HepG2 (cell line): Measurements from ENCODE around the gene THADA. TPM values are rescaled to one million over a fixed set of nuclear protein-coding genes. Genes with fewer than 3 reads are reported as not detected.

ENCODE experiments used
- ARID3A ChIP-seq: IDR thresholded peaks from 2 replicates; pipeline ENCODE4 v1.6.1; 2012; ENCODE audit warnings: low read depth, low read length, improper control_type of control experiment
- CBX2 ChIP-seq, 2 experiments: fragments of 200-600 bp in 1 of 2; sonication (generic); formaldehyde crosslinking in 1 of 2; IDR thresholded peaks; 2 replicates each; pipeline versions ENCODE4 v1.7.0 to v1.8.1; 2018 to 2022; ENCODE audit warnings: low read depth in 2 of 2, low read length in 1 of 2, mild to moderate bottlenecking in 1 of 2, missing genetic modification reagents in 1 of 2
- CEBPB ChIP-seq: IDR thresholded peaks from 2 replicates; pipeline ENCODE4 v1.6.1; 2011; ENCODE audit warnings: low read depth, low read length, improper control_type of control experiment, borderline replicate concordance
- DRAP1 ChIP-seq: IDR thresholded peaks from 2 replicates; pipeline ENCODE4 v1.6.1; 2016; ENCODE audit warnings: missing genetic modification reagents, missing compliant biosample characterization
- FOSL2 ChIP-seq: sonication (generic); formaldehyde crosslinking; IDR thresholded peaks from 2 replicates; pipeline ENCODE4 v1.4.0; 2020; ENCODE audit warnings: missing genetic modification reagents
- GMEB2 ChIP-seq: IDR thresholded peaks from 2 replicates; pipeline ENCODE4 v1.6.1; 2016; ENCODE audit warnings: missing biosample characterization, missing genetic modification reagents, low read depth
- HES4 ChIP-seq: sonication (generic); formaldehyde crosslinking; IDR thresholded peaks from 2 replicates; pipeline ENCODE4 v1.9.0; 2021; ENCODE audit warnings: mild to moderate bottlenecking, missing genetic modification reagents, borderline replicate concordance
- IRF1 ChIP-seq: sonication (generic); formaldehyde crosslinking; IDR thresholded peaks from 2 replicates; pipeline ENCODE4 v1.4.0; 2020; ENCODE audit warnings: low read depth, mild to moderate bottlenecking, missing genetic modification reagents
- MAFK ChIP-seq, 2 experiments: IDR thresholded peaks in 1 of 2; conservative IDR thresholded peaks in 1 of 2; 2 replicates each; pipeline ENCODE4 v1.6.1; 2011; ENCODE audit warnings: improper control_type of control experiment in 2 of 2, low read length in 2 of 2
- PATZ1 ChIP-seq: sonication (generic); formaldehyde crosslinking; IDR thresholded peaks from 2 replicates; pipeline ENCODE4 v1.4.0; 2020; ENCODE audit warnings: missing genetic modification reagents
- PBX2 ChIP-seq: IDR thresholded peaks from 2 replicates; pipeline ENCODE4 v1.6.1; 2016; ENCODE audit warnings: control low read depth
- U2AF2 ChIP-seq: fragments of 200-400 bp; formaldehyde crosslinking; IDR thresholded peaks from 2 replicates; pipeline ENCODE4 v1.6.1; 2017; ENCODE audit warnings: low read depth, mild to moderate bottlenecking, low read length
- ZKSCAN8 ChIP-seq: IDR thresholded peaks from 2 replicates; pipeline ENCODE4 v1.6.1; 2016; ENCODE audit warnings: borderline replicate concordance, missing genetic modification reagents, missing compliant biosample characterization
- ZNF274 ChIP-seq: sonication (generic); formaldehyde crosslinking; IDR thresholded peaks from 2 replicates; pipeline ENCODE4 v1.5.1; 2020; ENCODE audit warnings: mild to moderate bottlenecking, missing genetic modification reagents
- polyA plus RNA-seq, 8 experiments: library from polyadenylated mRNA; depleted of rRNA in 3 of 8; stranded (reverse) in 7 of 8; unstranded in 1 of 8; fragments of >200 nt; fragmentation: Illumina TruSeq in 4 of 8; extraction: Trizol in 4 of 8; gene quantifications; 2 replicates each; pipeline versions ENCODE4 v1.2.1 to v1.2.3, GENCODE V29; 2011 to 2016; ENCODE audit warnings: low read depth in 4 of 8, missing spikeins in 1 of 8, mixed read lengths in 1 of 8; ENCODE audit not compliant: insufficient read depth in 1 of 8
- total RNA-seq, 5 experiments: library from RNA; depleted of rRNA; stranded (reverse); fragments of >200 nt; fragmentation: Illumina TruSeq; extraction: Trizol; gene quantifications; 2 replicates each; pipeline ENCODE4 v1.2.3, GENCODE V29; 2016; ENCODE audit warnings: low read depth in 1 of 5

Gene THADA
- total and polyA plus RNA-seq, 2 of the 13 experiments (the other 11 are each of a cell fraction or from before 2014, with no cell fraction given): 12.7 to 21.7 TPM

GRCh38 chr2:43462866-43463641 is 132.8 kb downstream of the THADA start (continued):
- TF ChIP-seq ARID3A (peak; percentile 95), ZKSCAN8 (0 out of 2 replicates have a peak, but pooled peaks have one; percentile 57), CBX2 (IDR thresholded peaks at IDR 0.05; ENCODE audit: low read depth, low read length) (no peak), CBX2 (CRISPR knock-in tag; IDR thresholded peaks at IDR 0.05; ENCODE audit: low read depth) (no peak), CEBPB (no peak), PBX2 (CRISPR knock-in tag) (peak; percentile 90), IRF1 (CRISPR knock-in tag) (no peak), FOSL2 (CRISPR knock-in tag) (peak; percentile 64), DRAP1 (CRISPR knock-in tag) (peak; percentile 61), GMEB2 (CRISPR knock-in tag) (no peak), MAFK (conservative IDR thresholded peaks at IDR 0.05 in 1 of 2, IDR thresholded peaks at IDR 0.05 in 1 of 2; ENCODE audit: low read length in 2 of 2) (peak; percentile 67 to 80), PATZ1 (CRISPR knock-in tag) (peak; percentile 64), HES4 (no peak), ZNF274 (CRISPR knock-in tag) (no peak), U2AF2 (no peak)
